ENCODE data around the gene SUMO4. TPM values are rescaled to one million over a fixed set of nuclear protein-coding genes. Genes with fewer than 3 reads are reported as not detected.

Gene SUMO4
- total RNA-seq, 1 donor from 2014 or later, result 1.1 TPM

DNA sequence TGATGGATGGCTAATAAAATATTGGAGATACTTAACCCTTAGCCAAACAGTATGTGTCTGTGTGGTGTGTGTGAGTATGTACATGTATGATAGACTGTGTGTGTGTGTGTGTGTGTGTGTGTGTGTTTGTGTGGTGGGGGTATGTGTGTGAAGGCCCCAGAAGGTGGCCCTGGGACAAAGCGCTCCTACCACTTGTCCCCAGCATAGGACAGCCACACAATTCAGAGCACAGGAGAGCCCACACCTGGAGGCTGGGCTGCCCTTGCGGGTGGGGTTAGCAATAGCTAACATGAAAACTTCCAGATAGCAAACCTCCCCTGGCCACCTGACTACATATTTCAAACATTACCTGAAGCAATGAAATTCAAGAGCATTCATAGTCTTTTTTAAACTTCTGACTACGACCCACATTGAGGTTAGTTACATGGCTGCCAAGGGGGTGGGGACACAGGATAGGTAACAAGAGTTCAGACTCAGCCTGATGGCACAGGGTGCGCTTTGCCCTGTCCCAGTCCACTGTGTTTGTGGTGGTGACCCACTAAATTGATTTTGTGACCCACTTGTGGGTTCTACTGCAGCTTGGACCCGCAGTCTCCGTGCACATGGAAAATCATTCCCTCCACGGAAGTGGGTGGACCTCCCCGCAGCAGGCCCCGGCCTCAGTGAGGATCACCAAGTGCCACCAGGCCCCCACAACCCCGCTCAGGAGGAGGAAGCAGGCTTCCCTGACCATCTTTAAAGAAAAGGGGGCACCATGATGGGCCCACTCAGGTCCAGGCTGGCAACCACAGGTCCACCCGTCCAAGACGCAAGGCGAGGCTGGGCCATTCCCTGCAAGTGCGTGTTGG, 50.0 kb downstream of the SUMO4 start:
- DNase-seq (ENCODE audit: low spot score) (no peak), ATAC-seq (peak; percentile 17)

Other genes with a start within 250 kb of the SUMO4 start
- 26.9 TPM for gene TAB2, start 82.5 kb upstream of the SUMO4 start, total RNA-seq
- 0.86 TPM for gene ZC3H12D, start 84.8 kb downstream of the SUMO4 start, total RNA-seq
- gene PPIL4, start 145.8 kb downstream of the SUMO4 start, total RNA-seq, result 7.0 TPM
- gene GINM1, start 166.1 kb downstream of the SUMO4 start, total RNA-seq, result 18.6 TPM
- gene KATNA1, start 248.5 kb downstream of the SUMO4 start, total RNA-seq, result 6.1 TPM